LHCN-M2 (cell line): ENCODE data around the gene ABHD2. TPM values are rescaled to one million over a fixed set of nuclear protein-coding genes. Genes with fewer than 3 reads are reported as not detected.
"Not testable (repeated sequence)": the region's sequence is repeated elsewhere in the genome, so short reads cannot be mapped to it uniquely, and the experiment has no call there.

Experiments used
- DNase-seq: peaks from one replicate; pipeline ENCODE4 v3.0.0-alpha.2; 2012; ENCODE audit warnings: low read depth
- total RNA-seq: library from RNA; depleted of rRNA; stranded (reverse); fragments of >200 nt; gene quantifications from 2 replicates; pipeline ENCODE4 v1.2.3, GENCODE V29; 2014; rRNA removed

ABHD2 gene
- total RNA-seq, 1 experiment from 2014 or later: 95.9 TPM

DNA sequence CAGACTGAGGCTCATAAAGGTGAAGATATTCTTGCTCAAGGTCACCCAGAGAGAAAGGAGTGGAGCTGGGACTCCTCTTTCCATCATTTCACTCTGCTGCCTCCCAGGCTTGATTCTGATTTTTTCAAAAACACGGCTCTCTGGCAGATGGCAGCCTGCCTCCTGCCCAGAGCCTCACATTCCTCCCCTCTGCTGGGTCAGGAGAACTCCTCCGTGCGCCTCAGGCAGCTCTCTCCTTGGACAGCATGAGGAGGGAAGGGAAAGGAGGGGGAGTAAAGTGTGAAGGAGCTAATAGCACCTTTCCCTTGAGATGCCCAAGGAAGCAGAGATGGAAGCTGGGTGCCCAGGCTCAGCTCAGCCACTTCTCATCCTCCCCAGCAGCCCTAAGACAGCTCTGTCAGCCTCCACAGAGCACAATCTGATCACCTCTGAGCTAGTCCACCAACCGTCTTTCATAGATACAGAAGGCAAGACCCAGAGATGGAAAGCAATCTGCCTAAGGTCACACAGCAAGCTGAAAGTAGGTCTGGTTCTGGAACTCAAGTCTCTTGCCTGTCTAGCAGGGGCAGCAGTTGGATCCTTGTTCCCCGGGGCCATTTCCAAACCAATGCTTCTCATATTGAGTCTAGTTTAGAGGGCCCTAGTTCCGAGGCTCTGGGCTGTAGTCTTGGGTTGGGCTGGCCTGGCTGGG is 129.6 kb downstream of the ABHD2 start:
- no peak for DNase-seq

DNA sequence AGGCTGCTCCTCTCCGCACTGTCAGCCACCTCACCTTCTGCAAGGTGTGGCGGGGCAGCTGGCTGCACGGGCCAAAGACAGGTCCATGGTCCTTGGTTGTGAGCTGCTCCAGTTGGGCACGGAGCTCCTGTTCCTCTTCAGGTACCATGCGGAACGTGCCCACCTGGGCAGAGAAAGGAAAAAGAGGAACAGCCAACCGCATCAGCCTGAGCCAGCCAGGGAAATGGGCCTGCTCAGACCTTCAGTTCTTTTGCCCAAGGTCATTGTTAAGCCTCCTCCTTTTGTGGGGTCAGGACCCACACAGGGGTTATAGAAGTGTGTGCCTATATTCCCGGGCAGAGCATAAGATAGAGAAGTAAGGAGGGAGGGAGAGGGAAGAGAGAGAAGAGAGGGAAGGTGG is 130.3 kb downstream of the ABHD2 start:
- DNase-seq: no peak

DNA sequence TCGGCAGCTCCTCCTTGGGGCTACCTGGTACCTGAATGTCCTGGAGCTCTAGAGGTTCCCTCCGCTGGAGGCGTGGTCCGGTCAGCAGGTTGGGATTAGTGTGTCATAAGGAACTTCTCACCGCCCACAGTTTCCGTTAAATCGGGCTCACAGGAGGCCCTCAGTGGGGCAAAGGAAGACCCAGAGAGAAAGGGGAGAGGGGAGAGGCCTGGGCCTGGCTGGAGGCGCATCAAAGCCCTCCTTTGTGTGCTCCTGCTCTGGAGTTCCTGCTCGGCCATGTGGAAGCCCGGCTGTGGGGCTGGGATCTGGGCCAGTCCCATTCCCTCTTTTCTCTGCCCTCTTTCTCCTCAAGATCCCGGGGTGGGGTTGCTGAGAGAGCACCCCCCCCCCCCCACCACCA is 133.3 kb downstream of the ABHD2 start, which contains the start of gene RLBP1:
Gene RLBP1 (minus strand): TSS at position 37 of the 400 bp plus-strand sequence. CDS start 2,604 bp downstream, outside the sequence.
- no peak for DNase-seq

DNA sequence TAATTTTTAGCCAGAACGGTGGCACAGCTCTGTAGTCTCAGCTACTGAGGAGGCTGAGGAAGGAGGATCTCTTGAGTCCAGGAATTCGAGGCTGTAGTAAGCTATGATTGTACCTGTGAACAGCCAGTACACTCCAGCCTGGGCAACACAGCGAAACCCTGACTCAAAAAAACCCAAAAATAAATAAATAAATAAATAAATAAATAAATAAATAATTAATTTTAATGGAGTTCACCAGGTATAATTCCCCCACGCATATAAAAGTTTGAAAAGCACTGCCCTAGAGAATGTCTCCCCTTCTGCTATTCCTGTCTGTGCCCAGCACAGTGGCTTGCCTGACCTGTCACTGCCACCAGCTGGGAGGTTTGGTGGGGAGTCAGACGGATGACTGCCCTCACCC is 137.3 kb downstream of the ABHD2 start:
- DNase-seq: no peak

DNA sequence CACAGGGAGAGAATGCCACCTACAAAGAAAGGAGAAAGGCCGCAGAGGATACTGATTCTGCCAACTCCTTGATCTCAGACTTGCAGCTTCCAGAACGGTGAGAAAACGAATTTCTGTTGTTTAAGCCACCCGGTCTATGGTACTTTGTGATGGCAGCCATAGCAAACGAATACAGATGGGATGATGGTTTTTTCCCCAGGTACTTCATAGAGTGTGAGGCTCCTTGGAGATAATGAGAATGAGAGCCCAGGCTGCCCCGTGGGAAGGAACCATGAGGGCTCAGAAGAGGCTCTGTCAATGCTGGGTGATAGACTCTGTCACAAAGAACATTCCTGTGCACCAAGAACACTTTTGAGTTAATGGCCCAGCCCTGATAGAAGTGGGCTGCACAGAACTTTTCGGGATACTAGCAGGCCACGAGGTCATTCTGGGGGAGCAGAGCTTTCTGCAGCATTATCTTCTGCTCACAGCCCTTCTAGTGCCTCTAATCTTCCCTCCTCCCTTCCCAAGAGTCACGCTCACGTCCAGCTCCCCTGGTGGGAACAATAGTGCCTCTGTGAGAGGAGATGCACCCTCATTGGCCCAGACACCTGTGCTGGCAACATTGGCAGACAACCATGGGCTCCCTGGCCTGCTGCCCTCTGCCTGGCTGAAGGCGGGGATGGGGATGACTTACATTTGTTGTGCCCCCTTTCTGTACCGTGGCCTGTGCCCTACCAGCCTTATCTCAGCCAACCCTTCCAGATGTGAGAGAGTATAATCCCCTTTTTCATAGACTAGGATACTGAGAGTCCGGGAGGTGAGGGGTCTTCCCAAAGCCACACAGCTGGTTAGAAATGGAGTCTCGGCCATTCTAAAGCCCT is 138.3 kb downstream of the ABHD2 start:
- DNase-seq: no peak

DNA sequence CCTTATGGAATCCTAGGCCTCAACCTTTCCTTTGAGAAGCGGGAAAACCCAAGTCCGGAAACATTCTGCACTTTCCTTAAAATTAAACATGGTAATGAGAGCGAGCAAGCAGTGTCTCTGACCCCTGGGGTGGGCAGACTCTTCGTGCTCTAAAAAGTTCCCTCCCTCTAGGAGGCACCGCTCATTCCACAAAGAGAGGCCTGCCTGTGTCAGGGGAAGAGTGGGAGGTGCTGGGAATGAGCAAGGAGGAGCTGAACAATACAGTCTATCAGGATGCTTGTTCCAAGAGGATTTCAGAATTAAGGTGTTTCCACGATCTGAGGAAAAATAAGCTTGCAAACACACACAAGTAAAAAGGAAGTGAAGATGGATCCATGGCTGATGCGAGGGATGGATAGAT is 139.2 kb downstream of the ABHD2 start:
- DNase-seq: no peak

DNA sequence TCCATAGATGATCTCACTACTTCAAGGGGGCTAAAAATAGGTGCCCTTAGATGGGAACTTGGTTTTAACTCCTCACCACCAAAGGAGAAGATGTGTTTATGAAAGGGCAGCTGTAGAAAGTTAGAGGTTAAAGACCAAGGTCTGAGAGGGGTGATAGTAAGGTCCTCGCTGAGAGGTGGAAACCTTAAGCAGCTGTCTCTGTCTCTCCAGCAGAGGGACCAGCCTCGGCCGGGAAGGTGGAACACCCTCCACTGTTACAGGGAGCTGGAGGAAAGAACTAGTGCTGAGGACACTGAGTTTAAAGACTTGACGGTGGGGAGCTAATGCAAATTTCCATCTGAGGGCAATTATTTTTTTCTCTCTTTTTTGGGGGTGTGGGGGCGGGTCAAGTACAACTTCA is 142.0 kb downstream of the ABHD2 start:
- DNase-seq: peak; percentile 46

DNA sequence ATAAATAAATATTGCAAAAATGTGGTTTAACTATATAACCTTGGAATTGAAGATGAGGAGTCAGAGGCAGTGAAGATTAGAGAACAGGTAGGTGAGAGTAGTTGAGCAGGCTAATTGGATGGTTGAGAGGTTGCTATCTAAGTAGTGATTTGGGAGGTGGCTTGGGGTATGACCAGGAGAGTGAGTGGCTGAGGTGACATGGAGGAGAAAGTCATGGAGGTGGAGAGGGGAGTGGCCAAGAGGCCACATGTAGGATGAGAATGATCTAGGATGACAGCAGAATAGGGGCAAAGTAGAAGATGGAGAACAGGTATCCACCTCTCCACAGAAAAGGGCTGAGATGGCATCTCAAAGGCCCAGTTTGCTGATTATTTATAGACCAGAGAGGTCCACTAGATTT is 143.6 kb downstream of the ABHD2 start:
- DNase-seq: no peak

DNA sequence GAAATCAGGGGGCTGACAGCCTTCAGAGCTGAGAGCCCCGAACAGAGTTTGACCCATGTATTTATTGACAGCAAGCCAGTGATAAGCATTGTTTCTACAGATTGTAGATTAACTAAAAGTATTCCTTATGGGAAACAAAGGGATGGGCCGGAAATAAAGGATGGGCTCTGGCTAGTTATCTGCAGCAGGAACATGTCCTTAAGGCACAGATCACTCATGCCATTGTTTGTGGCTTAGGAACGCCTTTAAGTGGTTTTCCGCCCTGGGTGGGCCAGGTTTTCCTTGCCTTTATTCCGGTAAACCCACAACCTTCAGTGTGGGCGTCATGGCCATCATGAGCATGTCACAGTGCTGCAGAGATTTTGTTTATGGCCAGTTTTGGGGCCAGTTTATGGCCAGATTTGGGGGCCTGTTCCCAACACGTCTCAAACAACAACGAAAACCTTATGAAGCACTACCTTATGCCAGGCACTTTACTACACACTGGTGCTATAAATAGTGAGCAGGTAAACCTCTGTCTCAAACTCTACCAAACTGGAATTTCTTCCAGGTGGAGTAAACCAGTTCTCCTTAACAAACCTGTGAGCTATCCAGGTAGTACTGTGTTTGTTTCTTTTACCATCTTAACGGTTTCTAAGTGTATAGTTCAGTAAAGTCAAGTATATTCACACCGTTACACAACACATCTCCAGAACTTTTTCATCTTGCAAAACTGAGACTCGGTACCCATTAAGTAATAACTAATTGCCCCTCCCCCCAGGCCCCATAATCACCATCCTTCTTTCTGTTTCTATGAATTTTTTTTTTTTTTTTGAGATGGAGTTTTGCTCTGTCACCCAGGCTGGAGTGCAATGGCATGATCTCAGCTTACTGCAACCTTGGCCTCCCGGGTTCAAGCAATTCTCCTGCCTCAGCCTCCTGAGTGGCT is 151.9 kb downstream of the ABHD2 start:
- not testable (repeated sequence) for DNase-seq

DNA sequence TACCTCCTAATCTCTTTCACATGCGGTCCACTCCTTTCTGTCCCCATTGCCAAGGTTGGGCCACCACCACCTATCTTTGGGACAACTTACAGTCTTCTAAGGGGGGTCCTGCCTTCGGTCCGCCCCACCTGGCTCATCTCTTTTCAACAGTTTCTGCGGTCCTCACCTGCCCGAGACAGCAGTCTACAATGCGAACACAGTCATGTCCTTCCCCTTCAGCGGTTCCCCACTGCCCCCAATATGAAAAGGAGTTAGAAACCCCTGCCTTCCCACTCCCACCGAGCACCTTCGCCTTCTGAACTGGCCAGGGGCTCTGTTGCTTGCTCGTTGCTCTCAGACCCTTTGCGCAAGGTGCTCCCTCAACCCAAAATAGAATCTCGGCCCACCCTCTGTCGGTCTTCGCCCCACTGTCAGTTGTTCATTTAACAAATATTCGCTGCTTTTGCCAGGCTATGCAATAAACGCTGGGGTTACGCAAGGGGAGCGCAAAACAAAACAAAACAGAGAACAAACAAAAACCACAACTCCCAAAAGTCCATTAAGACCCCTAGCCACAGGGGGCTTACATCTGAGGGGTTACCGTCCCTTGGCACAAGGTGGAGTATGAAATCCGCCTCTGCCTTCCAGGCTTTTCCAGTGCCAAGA is 154.9 kb downstream of the ABHD2 start:
- no peak for DNase-seq

DNA sequence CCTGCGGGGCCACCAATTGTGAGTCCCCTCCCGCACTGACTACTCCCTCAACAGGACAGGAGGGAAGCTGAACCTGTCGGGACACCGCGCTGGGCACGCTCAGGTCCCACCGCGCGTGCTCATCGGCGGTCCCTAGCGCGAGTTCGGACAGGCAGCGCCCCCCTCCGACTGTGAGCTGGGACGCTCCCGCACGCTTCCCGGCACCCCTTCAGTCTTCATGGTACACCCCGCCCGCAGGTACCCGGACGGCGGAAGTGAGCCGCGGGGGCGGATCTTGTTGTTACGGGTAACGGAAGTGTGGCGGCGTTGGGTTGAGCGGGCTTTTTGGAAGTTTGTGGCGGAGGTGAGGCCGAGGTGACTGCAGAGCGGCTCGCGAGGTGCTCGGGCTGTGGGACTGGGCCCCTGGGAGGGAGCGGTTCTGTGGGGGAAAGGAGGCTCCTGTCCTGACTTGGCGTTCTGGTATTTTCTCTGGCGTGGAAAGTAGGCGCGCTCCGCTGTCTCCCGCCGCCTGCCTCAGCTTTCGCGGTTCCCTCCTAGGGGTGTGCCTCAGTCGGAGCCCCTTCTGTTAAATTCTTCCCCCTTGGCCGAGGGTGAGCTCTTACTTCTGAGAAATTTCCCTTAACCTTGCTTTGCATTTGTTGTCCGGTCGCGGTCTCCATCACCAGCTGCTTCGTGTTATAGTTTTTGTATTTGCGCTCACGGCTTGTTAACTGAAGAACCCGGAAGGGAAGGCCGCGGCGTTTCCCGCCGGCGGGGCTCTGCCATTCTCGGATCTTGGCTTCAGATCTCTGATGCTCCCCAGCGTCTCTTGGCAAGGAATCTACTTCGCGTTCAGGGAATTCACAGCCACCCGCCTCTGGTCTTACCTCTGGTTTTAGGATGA is 155.7 kb downstream of the ABHD2 start, which contains the start of gene FANCI:
Gene FANCI (plus strand): TSS at position 289 of the 883 bp plus-strand sequence. CDS start 3,669 bp downstream, outside the sequence.
- peak; percentile 90 for DNase-seq

DNA sequence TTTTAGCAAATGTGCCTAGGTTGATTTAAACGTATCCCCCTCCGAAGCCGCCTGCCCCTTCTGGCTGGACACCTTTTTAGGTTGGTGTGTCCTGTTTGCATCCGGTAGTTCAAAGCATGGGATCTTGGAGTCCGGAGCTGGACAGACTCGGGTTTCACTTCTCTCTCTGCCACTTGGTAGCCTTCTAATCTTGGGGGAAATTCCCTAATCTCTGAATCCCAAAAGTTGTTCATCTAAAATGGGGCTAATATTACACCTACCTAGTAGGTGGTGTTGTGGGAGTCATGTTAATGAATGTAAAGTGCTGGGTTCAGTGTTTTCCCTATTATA is 156.3 kb downstream of the ABHD2 start:
- DNase-seq: no peak

DNA sequence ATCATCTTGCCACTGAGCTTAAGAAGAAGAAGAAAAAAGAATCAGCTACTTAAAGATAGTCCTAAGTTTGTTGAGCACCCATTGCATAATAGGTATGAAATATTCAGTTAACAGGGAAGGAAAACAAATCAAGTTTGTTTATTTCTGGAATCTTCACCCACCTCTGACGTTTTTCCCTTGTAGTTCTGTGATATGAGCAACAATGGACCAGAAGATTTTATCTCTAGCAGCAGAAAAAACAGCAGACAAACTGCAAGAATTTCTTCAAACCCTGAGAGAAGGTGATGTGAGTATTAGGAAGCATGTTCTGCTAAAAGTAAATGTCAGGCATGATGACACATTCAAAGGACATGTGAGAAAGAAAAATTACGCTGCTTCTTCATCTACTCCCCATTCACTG is 159.2 kb downstream of the ABHD2 start:
- no peak for DNase-seq

DNA sequence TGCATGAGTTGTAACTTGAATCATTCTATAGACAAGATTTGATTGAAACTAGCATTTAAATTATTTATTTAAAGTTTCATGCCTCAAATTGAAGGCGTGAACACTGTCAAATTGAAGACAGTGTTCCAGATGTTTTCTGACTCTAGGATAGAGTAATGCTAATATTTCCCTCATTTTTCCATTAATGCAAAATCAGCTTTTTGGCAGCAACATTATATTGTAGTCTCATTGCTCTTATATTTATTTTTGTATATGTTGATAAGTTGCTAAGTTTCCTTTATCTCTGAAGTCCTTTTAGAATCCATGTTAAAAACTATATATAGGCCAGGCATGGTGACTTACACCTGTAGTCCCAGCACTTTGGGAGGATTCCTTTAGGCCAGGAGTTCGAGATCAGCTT is 160.3 kb downstream of the ABHD2 start:
- no peak for DNase-seq

DNA sequence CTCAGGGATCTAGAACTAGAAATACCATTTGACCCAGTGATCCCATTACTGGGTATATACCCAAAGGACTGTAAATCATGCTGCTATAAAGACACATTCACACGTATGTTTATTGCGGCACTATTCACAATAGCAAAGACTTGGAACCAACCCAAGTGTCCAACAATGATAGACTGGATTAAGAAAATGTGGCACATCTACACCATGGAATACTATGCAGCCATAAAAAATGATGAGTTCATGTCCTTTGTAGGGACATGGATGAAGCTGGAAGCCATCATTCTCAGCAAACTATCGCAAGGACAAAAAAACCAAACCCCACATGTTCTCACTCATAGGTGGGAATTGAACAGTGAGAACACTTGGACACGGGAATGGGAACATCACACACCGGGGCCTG is 161.9 kb downstream of the ABHD2 start:
- not testable (repeated sequence) for DNase-seq

Other genes starting within 250 kb of the ABHD2 start
- gene HAPLN3, start 192.9 kb upstream of the ABHD2 start, total RNA-seq: 3.1 and 4.1 TPM in 2 replicates
- 222 and 231 TPM in 2 replicates for gene MFGE8, start 175.1 kb upstream of the ABHD2 start, total RNA-seq
- not detected in 2 replicates for gene RLBP1, start 133.1 kb downstream of the ABHD2 start, total RNA-seq
- gene FANCI, start 155.5 kb downstream of the ABHD2 start, total RNA-seq: 67.1 and 74.9 TPM in 2 replicates
- 57.8 and 58.8 TPM in 2 replicates for gene POLG, start 246.4 kb downstream of the ABHD2 start, total RNA-seq